HL-60 (cell line): ENCODE measurements around the gene ERBB4.
"Not testable (repeated sequence)": the region's sequence is repeated elsewhere in the genome, so short reads cannot be mapped to it uniquely, and the experiment has no call there.

Experiments
- DNase-seq, 2 experiments: peaks; one replicate each; pipeline ENCODE4 v3.0.0-alpha.2; 2010 to 2020; ENCODE audit warnings: low read depth in 1 of 2, low spot score in 1 of 2
- H3K27ac ChIP-seq: fragments of 250-450 bp; sonication (Bioruptor Pico); replicated peaks from 2 replicates; pipeline ENCODE4 v1.5.1; 2020; ENCODE audit warnings: mild to moderate bottlenecking, moderate library complexity
- H3K27me3 ChIP-seq: fragments of 250-450 bp; sonication (Bioruptor Pico); 2 replicates; pipeline ENCODE4 v1.5.1; 2021; ENCODE audit warnings: mild to moderate bottlenecking, moderate library complexity; ENCODE audit not compliant: insufficient read depth, poor library complexity, severe bottlenecking
- H3K4me3 ChIP-seq: replicated peaks from 2 replicates; pipeline ENCODE4 v1.5.1; 2011; ENCODE audit warnings: mild to moderate bottlenecking, control low read depth, low read length; ENCODE audit not compliant: insufficient read depth
- GABPA ChIP-seq: IDR thresholded peaks from 2 replicates; pipeline ENCODE4 v1.6.1; 2012; ENCODE audit warnings: low read depth
- POLR2AphosphoS5 ChIP-seq: IDR thresholded peaks from 2 replicates; pipeline ENCODE4 v1.6.1; 2012; ENCODE audit warnings: low read depth
- SPI1 ChIP-seq: IDR thresholded peaks from 2 replicates; pipeline ENCODE4 v1.6.1; 2012; ENCODE audit warnings: low read depth, mild to moderate bottlenecking, borderline replicate concordance
- TF ChIP-seq, protein P1 (sequence below): IDR thresholded peaks from one replicate; pipeline ENCODE4 v1.5.1; 2011; ENCODE audit warnings: low read length, control low read depth, inconsistent platforms; ENCODE audit not compliant: insufficient read depth
- TF ChIP-seq, protein P2 (sequence below): IDR thresholded peaks from 2 replicates; pipeline ENCODE4 v1.6.1; 2012; ENCODE audit warnings: low read depth; ENCODE audit not compliant: insufficient replicate concordance

The ERBB4 gene

DNA sequence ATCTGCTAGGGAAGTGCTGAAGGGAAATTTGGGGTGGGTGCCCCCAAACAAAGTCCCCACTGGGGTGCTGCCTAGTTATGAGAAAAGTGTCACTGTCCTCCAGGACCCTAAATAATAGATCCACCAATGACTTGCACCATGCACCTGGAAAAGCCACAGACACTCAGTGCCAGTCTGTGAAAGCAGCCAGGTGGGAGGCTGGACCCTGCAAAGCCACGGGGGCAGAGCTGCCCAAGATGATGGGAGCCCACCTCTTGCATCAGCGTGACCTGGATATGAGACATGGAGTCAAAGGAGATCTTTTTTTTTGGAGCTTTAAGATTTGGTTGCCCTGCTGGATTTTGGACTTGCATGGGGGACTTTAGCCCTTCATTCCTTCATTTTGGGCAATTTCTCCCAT lies 431.6 kb downstream of the ERBB4 start:
- H3K4me3 ChIP-seq = no peak overlapping the region
- no peaks in the 10 kb centered on the region for H3K27me3 ChIP-seq
- TF ChIP-seq POLR2AphosphoS5 (no peak), GABPA (no peak), SPI1 (no peak)
- TF ChIP-seq, protein P1, sequence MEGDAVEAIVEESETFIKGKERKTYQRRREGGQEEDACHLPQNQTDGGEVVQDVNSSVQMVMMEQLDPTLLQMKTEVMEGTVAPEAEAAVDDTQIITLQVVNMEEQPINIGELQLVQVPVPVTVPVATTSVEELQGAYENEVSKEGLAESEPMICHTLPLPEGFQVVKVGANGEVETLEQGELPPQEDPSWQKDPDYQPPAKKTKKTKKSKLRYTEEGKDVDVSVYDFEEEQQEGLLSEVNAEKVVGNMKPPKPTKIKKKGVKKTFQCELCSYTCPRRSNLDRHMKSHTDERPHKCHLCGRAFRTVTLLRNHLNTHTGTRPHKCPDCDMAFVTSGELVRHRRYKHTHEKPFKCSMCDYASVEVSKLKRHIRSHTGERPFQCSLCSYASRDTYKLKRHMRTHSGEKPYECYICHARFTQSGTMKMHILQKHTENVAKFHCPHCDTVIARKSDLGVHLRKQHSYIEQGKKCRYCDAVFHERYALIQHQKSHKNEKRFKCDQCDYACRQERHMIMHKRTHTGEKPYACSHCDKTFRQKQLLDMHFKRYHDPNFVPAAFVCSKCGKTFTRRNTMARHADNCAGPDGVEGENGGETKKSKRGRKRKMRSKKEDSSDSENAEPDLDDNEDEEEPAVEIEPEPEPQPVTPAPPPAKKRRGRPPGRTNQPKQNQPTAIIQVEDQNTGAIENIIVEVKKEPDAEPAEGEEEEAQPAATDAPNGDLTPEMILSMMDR = no peak
- TF ChIP-seq, protein P2, sequence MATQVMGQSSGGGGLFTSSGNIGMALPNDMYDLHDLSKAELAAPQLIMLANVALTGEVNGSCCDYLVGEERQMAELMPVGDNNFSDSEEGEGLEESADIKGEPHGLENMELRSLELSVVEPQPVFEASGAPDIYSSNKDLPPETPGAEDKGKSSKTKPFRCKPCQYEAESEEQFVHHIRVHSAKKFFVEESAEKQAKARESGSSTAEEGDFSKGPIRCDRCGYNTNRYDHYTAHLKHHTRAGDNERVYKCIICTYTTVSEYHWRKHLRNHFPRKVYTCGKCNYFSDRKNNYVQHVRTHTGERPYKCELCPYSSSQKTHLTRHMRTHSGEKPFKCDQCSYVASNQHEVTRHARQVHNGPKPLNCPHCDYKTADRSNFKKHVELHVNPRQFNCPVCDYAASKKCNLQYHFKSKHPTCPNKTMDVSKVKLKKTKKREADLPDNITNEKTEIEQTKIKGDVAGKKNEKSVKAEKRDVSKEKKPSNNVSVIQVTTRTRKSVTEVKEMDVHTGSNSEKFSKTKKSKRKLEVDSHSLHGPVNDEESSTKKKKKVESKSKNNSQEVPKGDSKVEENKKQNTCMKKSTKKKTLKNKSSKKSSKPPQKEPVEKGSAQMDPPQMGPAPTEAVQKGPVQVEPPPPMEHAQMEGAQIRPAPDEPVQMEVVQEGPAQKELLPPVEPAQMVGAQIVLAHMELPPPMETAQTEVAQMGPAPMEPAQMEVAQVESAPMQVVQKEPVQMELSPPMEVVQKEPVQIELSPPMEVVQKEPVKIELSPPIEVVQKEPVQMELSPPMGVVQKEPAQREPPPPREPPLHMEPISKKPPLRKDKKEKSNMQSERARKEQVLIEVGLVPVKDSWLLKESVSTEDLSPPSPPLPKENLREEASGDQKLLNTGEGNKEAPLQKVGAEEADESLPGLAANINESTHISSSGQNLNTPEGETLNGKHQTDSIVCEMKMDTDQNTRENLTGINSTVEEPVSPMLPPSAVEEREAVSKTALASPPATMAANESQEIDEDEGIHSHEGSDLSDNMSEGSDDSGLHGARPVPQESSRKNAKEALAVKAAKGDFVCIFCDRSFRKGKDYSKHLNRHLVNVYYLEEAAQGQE = no peak
- no peak overlapping the region for H3K27ac ChIP-seq
- no peak for DNase-seq

DNA sequence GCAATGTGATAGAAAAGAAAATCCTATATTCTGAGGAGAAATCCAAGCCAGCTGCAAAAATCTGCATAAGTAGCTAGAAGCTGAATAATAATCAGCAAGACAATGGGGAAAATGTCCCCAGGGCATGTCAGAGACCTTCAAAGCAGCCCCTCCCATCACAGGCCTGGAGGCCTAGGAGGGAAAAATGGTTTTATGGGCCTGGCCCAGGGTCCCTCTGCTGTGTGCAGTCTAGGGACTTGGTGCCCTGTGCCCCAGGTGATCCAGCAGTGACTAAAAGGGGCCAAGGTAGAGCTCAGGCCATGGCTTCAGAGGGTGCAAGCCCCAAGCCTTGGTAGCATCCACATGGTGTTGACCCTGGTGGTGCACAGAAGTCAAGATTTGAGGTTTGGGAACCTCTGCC lies 432.1 kb downstream of the ERBB4 start:
- DNase-seq, H3K27ac ChIP-seq, H3K4me3 ChIP-seq, H3K27me3 ChIP-seq: not testable (repeated sequence)

DNA sequence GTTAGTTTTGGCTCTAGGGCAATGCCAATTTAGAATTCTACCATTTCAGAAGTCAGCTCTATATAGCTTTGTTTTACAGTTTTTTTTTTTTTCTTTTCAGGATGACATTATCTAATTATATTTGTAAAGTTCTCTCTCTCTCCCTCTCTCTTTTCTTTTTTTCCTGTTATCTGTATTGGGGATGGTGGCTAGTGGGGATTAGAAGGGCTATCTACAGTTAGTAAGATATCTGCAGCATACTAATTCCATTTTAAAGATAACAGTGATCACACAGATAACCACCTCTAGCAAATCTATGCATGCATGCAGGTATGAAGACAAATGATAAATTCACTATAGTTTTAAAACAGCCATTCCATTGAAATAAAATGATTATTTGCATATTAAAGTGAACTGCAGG lies 438.9 kb downstream of the ERBB4 start:
- no peaks in the 10 kb centered on the region for H3K27me3 ChIP-seq
- no peak overlapping the region for H3K27ac ChIP-seq
- no peak for DNase-seq
- TF ChIP-seq GABPA (no peak), SPI1 (no peak), POLR2AphosphoS5 (no peak)
- TF ChIP-seq, protein P1 = no peak
- TF ChIP-seq, protein P2 = no peak
- no peak overlapping the region for H3K4me3 ChIP-seq

DNA sequence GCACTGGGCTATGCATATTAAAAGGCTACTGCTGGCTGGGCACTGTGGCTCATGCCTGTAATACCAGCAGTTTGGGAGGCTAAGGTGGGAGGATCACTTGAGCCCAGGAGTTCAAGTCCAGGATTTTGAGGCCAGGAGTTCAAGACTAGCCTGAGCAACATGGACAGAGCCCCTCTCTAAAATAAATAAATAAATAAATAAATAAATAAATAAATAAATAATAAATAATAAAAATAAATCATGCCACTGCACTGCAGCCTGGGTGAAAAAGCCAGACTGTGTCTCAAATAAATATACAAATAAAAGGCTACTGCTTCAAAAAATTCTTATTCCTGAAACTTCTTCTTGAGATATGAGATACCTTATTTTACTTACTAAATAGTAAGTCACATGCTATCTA lies 439.6 kb downstream of the ERBB4 start:
- Histone ChIP-seq H3K4me3 (no peak overlapping the region), H3K27me3 (no peaks in the 10 kb centered on the region), H3K27ac (no peak overlapping the region)
- DNase-seq = no peak
- TF ChIP-seq GABPA (no peak), POLR2AphosphoS5 (no peak), SPI1 (no peak)
- TF ChIP-seq, protein P1 = no peak
- TF ChIP-seq, protein P2 = no peak
